Measurements from ENCODE around the gene DCLK3. TPM values are rescaled to one million over a fixed set of nuclear protein-coding genes. Genes with fewer than 3 reads are reported as not detected.

DCLK3 gene
- total and polyA plus RNA-seq, 2 of the 13 experiments (the other 11 are each of a cell fraction or from before 2014, with no cell fraction given): not detected

DNA sequence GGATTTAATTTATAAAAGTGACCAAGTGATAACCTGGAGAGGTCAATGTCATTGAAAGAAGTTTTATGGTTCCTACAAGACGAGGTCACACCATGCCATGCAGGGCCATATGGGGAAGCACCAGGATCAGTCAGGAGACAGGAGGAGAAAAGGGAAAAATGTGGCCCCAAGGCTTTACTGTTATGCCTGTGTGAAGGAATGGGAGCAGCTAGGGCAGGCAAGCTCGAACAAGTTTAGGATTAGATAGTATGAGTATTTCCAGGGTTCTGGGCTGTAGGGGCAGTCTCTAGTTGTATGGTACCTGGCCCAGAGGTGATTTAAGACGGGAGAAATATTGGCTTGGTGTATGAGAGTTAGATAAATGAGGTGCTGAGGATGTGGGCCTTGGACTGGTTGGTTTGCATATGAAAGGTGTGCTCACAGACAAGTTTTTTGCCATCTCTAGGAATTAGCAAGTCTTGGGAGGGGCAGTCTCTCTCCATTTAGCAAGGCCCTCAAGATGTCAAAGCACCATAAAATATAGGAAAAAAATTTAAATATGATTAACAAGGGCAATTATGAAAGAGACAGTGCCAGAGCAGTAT lies 36.3 kb upstream of the DCLK3 start:
- FAIRE-seq: no peak
- H3K4me2 ChIP-seq (ENCODE audit: low read depth, low read length): no peak overlapping the region
- no TSS peak for BruUV-seq (replicated peaks)
- 0% methylated on average over 3 of the region's 3 CpGs for WGBS (ENCODE audit: low lambda C conversion rate)
- TF ChIP-seq PBX2 (CRISPR knock-in tag; IDR thresholded peaks at IDR 0.05) (no peak), HOXD1 (CRISPR knock-in tag; IDR thresholded peaks at IDR 0.05) (no peak), PPARG (CRISPR knock-in tag; conservative IDR thresholded peaks at IDR 0.05) (no peak), SNRNP70 (IDR thresholded peaks at IDR 0.05; ENCODE audit: low read depth, low read length) (no peak), ZNF746 (CRISPR knock-in tag; IDR thresholded peaks at IDR 0.05) (no peak), ZXDC (CRISPR knock-in tag; IDR thresholded peaks at IDR 0.05) (no peak)
- TF ChIP-seq, protein P1, sequence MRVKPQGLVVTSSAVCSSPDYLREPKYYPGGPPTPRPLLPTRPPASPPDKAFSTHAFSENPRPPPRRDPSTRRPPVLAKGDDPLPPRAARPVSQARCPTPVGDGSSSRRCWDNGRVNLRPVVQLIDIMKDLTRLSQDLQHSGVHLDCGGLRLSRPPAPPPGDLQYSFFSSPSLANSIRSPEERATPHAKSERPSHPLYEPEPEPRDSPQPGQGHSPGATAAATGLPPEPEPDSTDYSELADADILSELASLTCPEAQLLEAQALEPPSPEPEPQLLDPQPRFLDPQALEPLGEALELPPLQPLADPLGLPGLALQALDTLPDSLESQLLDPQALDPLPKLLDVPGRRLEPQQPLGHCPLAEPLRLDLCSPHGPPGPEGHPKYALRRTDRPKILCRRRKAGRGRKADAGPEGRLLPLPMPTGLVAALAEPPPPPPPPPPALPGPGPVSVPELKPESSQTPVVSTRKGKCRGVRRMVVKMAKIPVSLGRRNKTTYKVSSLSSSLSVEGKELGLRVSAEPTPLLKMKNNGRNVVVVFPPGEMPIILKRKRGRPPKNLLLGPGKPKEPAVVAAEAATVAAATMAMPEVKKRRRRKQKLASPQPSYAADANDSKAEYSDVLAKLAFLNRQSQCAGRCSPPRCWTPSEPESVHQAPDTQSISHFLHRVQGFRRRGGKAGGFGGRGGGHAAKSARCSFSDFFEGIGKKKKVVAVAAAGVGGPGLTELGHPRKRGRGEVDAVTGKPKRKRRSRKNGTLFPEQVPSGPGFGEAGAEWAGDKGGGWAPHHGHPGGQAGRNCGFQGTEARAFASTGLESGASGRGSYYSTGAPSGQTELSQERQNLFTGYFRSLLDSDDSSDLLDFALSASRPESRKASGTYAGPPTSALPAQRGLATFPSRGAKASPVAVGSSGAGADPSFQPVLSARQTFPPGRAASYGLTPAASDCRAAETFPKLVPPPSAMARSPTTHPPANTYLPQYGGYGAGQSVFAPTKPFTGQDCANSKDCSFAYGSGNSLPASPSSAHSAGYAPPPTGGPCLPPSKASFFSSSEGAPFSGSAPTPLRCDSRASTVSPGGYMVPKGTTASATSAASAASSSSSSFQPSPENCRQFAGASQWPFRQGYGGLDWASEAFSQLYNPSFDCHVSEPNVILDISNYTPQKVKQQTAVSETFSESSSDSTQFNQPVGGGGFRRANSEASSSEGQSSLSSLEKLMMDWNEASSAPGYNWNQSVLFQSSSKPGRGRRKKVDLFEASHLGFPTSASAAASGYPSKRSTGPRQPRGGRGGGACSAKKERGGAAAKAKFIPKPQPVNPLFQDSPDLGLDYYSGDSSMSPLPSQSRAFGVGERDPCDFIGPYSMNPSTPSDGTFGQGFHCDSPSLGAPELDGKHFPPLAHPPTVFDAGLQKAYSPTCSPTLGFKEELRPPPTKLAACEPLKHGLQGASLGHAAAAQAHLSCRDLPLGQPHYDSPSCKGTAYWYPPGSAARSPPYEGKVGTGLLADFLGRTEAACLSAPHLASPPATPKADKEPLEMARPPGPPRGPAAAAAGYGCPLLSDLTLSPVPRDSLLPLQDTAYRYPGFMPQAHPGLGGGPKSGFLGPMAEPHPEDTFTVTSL (CRISPR knock-in tag; IDR thresholded peaks at IDR 0.05; ENCODE audit: borderline replicate concordance): no peak
- no peaks in the 10 kb centered on the region for H3K36me3 ChIP-seq (replicated peaks in 1 of 2; ENCODE audit: control insufficient read depth in 1 of 2, insufficient read depth in 2 of 2, low read length in 2 of 2)
- H3K27me3 ChIP-seq (ENCODE audit: control insufficient read depth in 1 of 2, insufficient read depth in 2 of 2, low read length in 2 of 2): no peaks in the 10 kb centered on the region
- no peak overlapping the region for H3K27ac ChIP-seq (ENCODE audit: extremely low read length, insufficient read depth, low read length)
- ChIA-PET CTCF (ENCODE audit: low intra/inter-chr PET ratio, low total read pairs) (no interaction called here), POLR2A (no interaction called here)
- in situ Hi-C loops (cut with HindIII; ENCODE audit: extremely low pct_ligation_motif_present, low pct_unique_long_range_greater_than_20kb): no loop called here
- intact Hi-C loops (cut with micrococcal nuclease; ENCODE audit: unreplicated experiment): no loop called here
- DNase-seq (ENCODE audit: low spot score): no peak
- no peaks in the 10 kb centered on the region for H4K20me1 ChIP-seq (ENCODE audit: insufficient read depth, low read length)
- H3K79me2 ChIP-seq (ENCODE audit: insufficient read depth, low read length): no peaks in the 10 kb centered on the region
- no peak for ATAC-seq
- H2AFZ ChIP-seq (ENCODE audit: low read length): no peak overlapping the region
- no peak overlapping the region for H3K9ac ChIP-seq (ENCODE audit: insufficient read depth, low read depth, low read length)
- no peak overlapping the region for H3K4me3 ChIP-seq (replicated peaks in 1 of 3; ENCODE audit: insufficient read depth in 1 of 3, low read depth in 2 of 3, low read length in 3 of 3)
- H3K4me1 ChIP-seq (ENCODE audit: insufficient read depth, low read length): no peaks in the 10 kb centered on the region
- H3K9me3 ChIP-seq (ENCODE audit: low read length): no peaks in the 10 kb centered on the region
